ENCODE measurements around the gene RAB6B.

Gene RAB6B

DNA sequence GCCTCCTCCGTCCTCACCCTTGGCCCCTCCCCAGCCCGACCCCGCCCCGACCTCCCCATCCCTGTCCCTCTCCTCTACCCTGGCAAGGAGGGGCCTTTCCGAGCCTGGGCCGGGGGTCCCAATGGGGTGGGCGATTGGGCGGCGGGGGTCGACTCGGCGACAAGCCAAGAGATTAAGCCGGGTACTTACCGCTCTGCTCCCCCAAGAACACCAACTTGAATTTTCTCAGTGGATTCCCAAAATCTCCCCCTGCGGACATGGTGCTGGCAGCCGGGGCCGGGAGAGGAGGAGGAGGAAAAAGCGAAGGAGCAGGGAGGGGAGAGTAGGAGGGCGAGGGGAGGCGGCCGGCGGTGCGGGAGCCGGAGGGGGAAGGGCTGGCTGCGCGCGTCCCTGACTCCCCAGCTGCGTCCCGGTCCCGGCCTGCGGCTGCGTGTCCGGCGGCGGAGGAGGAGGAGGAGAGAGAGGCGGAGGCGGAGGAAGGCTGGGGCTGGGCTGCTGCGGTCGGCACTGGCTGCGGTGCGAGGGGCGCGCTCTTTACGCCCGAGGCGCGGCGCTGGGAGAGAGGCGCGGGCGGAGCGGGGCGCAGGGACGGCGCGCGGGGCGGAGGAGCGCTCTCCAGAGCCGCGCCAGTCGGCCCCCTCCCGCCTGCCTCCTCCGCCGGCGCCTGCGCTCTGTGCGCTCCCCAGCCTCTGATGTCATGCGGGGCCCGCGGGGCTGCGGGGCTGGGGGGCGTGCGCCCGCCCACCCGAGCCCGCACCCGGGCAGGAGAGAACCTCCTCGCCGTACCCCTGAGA lies at the start of gene RAB6B:
Gene RAB6B (minus strand): TSS at position 675 of the 794 bp plus-strand sequence. CDS start 416 bp downstream, at position 259.
- no peak for DNase-seq

DNA sequence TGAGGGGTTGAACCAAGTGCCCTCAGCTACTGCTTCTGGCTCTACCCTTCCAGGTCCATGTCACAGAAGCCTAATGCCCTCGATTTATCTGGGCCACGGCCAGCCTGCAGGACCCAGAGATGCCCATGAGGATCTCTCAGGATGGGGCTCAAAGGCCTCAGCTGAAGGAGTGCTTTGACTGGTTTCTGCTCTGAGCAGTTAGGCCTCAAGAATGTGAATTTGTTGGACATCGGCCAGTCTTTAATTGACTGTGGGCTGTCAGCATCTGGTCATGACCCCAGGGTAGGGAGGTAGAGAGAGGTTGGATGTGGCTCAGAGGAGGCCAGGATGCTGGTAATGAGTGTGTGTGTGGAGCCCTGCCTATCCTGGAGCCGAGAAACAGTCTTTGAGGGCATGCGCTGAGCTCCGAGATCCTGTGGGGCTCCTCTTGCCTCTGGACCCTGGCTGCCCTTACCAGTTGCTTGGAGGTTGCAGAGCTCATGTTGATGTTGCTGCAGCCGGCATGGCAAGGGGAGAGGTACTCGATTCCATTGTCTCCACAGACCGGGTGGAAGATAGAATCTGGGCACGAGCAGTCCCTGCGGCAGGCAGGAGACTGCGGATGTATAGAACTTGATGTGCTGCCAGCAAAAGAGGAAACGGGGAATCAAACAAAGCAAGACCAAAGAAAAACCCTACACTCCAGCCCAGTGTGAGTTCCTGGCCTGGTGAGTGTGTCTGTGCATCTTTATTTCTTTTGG lies 49.1 kb upstream of the RAB6B start:
- DNase-seq = no peak

DNA sequence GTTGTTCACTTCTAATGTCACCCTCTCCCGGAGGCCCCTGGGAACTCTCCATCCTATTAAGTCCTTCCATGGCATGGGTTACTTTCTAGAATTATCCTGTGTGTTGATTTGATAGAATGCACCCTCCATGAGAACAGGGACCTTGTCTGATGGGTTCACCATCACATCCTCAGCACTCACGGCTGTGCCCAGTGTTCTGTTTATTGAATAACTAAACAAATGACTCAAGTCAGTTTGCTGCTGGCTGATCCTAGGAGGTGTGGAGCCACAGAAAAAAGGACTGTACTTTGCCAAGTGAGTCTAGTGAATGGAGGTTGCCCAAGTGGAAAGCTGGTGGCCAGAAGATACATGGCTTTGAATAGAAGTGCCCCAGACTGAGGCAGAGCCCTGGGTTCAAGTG lies 48.5 kb upstream of the RAB6B start:
- DNase-seq = no peak

DNA sequence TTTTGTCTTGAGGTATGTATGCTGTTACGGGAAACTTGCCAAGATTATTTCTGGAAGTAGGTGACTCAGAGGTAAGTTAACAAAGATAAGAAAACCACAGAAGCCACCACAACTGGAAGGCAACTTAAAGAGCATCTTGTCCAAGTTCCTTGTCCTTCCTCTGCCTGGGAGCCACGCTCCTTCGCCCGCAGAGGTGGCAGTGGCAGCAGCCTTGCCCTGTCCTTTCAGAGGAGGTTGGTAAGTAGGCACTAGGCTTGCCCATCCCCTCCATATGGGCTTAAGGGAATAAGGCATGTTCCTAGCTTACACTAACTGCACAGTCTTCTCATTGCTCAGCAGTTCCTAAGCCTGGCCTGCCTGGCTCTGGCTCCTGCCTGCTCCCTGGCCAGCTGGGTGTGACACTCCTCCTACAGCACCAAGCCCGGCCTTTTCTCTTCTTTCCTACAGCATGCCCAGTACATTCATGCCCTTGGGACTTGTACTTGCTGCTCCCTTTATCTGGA lies 48.0 kb upstream of the RAB6B start:
- no peak for DNase-seq

DNA sequence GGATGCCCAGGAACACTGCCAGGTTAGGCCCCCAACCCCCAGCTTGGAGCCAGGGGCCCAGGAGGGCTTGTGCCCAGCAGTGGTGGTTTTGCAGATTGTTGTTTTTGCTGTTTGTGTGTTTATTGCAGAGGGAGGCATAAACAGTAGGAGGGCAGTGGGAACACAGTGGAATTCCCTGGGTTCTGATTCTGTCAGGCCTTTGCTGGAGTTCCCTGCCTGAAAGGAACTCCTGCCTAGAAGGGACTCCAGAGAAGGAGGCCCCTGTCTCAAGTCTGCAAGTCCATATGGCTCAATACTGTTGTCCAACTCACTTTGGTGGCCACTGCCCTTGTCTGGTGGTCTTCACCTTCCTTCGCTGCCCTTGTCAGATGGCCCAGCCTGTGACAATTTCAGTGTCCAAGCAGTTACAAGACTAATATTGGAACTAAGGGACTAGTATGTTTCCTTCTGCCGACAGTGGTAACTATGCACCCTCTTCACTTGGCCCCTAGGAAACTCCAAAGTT lies 47.4 kb upstream of the RAB6B start:
- no peak for DNase-seq

DNA sequence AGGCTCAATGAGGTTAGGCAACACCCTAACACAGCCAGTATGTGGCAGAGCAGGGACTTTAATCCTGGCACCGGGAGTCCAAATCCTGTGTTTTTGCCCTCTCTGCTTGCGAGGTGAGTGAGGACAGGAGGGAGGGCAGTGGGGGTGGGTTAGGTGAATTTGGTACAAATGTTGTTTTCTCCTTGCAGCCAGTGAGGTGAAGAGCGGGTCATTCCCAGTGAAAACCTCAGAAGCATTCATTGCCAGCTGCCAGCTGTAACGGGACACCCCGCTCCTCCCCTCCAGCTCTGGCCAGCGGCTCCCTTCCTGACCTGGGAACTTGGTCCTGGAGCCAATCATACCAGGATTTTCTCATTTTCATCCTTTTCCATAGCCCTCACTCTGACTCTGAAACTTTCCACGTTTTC lies 45.7 kb upstream of the RAB6B start:
- no peak for DNase-seq

DNA sequence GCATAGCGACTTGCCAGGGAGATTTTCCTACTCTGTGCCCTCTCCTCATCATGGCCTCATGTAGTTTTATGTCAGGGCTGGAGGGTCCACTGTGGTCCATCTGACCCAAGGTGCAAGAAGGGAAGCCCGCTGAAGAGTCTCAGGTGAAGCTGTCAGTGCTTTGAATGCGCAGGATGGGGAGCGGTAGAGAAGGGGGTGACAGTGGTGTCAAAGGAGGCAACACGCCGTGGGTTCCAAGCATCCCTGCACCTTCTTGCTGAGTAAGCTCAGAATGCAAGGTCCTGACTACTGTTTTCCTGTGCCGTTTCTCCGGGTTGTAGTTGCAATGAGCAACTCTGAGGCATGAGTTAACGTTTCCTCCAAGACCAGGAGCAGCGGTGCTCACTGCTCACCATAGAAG lies 44.9 kb upstream of the RAB6B start:
- DNase-seq = no peak

DNA sequence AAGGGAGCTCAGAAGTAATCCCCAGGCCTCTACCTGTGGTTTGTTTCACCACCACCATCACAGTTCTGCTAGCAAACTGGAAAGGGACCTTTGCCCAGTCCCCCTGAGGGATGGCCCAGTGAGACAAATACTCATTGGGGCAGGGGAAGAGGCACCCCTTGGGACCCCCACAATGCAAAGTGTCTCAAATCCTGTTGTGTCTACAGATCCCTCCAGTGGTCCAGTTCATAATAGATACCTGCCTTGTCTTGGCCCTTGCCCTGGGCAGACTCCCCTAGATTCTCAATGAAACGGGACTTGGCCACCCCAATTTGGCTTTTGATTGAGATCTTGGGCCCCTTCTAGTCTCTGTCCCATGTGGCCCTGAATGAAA lies 43.8 kb upstream of the RAB6B start:
- DNase-seq = no peak

DNA sequence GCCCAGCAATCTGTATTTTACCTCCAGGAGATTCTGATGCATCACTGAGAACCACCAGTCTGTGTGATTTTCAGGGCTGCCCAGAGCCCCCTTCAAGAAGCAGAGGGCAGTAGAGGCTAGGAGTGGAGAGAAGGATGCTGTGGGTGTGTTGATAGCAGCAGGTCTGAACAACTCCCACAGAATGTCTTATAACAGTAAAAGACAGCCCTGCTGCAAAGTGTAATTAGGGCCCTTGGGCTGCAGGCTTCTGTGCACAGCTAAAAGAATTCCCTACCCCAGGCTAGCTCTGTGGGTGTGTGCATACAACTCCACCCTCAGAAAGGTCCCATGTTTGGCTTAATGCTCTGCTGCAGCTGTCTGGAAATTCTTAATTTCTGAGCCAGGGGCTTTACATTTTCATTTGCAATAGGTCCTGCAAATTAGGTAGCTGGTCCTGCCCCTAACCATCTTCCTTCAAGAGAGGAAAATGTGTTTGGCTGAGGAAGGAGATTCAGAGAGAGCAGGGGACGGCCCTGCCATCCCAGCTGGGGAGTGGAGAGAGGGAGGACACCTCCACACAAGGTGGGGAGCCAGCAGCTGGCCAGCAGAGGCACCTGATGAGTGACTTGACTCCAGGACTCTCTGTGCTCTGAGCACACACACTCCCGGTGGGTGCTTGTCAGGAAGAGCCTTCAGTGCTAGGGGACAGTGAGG lies 43.2 kb upstream of the RAB6B start:
- DNase-seq = no peak

DNA sequence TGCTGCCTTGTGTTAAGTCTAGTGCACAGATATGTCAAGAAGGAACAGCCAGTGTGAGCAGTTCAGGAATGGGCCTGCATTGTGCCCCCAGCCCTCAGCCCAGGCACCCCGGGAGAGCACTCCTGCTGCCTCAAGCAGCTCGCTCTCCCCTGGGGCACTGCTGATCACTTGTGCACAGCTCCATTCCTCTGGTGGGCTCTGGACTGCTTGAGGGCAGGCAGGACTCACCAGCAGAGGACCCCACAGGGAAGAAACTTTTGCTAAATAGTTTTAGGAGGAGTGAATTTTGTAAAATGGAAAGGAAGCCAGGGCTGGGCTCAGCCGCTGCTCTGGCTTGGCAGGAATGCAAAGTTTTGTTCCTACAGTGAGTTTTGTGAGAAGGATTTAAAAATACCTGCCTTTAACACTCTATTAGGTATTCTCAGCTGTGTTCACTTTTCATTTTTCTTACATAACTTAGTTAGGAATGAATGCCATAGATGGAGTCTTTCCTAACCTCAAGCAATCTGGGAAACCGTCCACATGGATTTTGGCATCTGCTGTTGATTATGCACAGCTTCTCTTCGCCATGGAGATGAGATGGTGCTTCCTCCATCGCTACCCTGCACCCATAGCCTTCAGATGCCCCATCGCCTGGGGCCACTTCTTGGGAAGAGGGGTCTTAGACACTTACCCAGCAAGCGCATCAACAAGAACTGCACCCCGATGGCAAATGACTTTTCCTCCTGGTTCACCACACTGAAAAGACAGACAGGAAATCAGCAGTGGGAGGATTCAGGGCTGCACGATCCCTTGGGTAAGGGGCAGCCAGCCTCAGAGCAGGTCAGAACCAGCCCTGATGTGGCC lies 42.3 kb upstream of the RAB6B start:
- DNase-seq = no peak

DNA sequence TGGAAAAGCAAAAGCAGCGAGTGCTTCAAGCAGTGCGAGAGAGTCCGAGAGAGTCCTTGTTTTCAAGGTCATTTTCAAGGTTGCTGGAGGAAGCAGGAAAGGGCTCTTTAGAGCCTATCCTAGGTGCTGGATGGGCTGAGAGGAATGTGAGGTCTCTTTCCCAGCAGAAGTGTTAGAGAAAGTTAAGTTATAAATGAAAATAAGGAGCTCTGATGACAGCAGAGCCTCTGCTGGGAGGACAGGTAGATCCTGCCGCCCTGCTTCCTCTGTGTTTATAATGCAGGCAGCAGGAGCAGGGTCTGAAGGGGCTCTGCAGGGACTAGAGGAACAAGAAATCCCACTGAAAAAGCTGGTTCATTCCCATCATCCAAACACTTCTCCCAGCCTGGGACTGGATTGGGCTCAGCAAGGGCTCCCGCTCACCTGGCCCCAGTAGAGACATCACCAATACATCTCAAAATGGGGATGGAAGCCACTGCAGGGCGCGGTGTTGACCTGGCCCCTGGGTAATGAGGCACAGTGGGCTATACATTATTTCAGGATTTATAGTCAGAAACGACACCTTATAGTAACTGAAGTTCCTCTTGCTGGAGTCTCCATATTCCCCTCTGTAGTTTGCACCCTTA lies 41.5 kb upstream of the RAB6B start:
- DNase-seq = no peak

DNA sequence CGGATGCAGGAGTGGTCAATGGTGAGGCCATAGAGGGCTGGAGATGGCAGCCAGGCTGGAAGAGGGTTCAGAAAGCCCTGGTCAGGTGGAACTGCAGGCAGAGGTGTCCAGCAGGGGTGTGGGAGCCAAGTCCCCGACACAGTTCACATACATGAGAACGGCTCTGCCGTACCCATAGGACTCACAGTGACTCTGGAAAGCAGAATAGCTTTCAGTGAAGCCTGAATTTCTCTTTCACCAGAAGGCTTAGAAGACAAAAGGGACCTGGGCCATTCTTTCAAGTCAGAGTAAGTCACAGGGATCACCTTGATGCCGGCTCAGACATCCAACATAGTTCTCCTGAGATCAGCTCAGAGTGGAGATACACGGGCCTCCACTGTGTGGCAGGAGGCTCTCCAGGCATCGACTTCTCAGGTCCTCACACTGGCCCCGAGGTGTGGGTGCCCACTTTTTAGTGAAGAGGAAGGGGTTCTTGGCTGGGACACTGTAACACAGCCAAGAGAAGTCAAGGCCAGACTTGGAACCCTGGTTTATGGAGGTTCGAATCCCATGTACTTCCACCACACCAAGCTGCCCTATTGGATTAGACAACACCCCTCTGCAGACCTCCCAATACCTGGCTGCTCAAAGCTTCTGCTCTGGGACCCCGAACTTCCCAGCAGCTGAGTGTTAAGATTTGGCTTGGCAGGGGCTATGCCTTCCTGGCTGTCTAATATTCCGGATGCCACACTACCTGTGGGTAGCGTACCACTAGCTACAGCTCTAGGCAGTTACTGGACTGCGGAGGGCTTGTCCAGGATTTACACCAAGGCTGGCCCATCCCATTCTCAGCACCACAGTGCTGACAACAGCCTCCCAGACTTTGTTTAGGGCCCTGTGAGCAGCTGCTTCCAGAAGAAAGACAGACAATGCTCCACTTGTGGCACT lies 40.4 kb upstream of the RAB6B start:
- DNase-seq = no peak

DNA sequence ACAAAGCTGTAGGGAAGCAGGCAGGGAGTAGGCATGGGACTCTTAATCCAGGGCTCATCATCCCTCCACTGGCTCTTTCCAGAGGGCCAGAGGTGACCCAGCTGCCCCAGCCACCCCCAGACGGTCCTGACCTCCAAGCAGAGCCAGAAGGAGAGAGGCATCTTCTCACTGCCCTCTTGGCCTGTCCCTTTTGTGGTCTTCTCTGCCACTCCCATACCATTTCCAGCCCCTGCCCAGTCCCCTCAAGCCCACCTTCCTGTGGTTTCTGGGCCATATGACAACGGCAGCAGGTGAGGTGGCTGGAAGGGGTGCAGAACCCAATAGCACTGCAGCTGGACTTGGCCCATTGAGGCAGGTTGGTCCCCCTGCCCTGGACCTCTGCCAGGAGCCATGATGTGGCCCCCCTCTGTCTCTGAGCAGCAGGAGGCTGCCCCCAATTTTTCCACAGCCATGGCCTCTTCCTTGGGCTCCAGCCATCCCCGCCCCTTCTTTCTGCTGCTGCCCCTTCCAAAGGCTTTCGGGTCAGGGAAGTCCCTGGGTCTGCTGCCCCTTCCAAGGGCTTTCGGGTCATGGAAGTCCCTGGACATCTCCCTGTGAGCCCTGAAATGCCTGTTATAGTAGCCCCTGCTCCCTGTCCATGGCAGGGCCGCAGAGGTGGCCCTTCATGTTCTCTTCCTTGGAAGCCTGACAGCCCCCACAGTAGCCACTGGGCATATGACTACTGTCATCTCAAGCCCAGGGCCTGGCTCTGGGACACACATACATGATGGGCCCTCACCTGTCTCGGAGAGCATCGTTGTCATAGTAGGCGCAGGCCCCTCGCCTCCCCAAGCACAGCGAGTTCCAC lies 39.5 kb upstream of the RAB6B start:
- no peak for DNase-seq

DNA sequence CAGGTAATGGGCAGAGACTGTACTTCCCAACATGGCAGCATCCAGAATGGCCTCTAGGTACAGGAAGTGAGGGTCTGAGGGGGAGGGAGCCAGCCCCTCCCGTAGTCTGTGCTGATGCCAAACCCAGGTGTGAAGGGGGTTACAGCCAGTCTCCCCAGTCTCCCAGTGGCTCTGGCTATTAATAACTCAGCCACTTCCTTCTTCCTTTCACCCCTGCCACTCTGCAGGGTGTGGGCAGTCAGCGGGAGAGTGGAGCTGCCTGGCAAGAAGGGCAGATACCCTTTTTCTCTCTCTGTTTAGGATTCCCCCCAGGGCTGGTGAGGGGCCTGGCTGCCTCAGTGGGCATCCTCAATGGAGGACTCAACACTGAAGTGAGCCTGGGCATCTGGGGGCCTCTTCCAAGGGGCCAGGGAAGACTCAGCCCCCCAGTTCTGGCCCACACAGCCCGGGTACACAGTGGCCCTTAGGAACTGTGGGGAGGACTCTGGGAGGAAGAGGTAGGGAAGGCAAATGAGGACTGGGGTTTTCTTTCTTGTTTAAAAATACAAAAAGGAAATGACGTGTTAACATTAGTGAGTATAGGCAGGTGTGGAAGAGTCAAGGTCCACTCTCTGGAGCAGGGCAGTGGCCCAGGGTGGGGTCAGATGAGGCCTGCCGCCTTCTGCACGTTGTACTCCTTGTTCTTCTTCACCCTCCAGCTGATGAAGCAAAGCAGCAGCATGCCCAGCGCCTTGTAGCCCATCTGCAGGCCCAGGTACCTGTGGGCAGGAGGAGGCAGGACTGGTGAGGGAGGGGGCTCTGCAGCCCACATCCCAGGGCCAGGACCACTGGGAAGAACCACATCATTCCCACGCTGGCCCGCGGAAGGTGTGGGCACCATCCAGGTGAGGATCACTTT lies 38.6 kb upstream of the RAB6B start:
- DNase-seq = no peak

DNA sequence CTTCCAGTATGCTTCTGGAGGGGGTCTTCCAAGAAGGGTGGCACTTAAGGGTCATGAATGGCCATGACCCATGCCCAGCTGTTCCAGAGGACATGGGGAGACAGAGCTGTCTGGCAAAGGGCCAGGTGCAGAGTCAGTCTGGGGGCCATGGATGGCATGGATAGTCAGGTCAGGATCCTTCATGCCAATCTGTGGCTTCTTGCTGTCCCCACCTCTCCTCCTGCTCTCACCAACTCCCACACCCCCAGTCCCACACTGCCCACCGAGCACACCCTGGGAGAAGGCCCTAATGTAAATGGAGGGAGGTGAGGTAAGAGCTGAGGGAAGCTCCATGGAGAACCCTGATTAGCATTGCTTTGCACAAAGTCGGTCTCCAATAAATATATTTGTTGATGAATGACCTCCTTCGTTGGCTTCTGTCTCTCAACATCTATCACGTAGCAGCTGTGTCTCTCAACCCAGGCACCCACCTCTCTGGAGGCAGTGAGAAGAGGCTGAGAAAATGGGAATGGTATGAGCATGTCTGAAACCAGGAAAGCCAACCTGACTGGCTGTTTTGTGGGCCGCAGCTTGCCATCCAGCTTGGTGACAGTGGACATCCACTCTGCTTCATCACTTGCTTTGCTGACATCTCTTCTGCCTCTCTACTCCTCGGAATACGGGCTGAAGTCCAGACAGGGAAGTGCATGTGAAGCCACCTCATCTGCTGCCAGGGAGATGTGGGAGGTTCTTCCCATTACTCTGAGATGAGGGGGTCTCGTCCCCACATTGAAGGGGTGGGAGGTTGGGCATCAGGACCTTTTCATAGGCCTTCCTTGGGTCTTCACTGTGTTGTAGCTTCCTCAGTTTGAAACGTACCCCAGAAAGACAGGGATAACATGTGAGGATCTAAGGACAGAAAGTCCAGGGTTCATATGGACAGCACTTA lies 37.7 kb upstream of the RAB6B start:
- no peak for DNase-seq

DNA sequence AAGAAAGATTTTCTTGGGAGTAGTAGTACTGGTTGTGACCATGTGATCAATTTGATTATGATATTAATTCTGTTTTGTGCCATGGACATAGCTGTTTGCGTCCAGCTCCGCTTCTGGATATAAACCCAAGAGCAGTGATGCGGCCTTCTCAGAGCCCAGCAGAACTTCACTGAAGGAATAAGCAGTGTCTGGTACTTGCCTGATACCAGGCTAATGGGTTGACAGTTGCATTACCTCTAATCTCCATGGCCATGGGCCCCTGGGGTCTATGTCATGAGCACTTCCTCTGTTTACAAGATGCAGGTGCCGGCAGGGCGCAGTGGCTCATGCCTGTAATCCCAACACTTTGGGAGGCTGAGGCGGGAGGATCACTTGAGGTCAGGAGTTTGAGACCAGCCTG lies 36.3 kb upstream of the RAB6B start:
- no peak for DNase-seq

DNA sequence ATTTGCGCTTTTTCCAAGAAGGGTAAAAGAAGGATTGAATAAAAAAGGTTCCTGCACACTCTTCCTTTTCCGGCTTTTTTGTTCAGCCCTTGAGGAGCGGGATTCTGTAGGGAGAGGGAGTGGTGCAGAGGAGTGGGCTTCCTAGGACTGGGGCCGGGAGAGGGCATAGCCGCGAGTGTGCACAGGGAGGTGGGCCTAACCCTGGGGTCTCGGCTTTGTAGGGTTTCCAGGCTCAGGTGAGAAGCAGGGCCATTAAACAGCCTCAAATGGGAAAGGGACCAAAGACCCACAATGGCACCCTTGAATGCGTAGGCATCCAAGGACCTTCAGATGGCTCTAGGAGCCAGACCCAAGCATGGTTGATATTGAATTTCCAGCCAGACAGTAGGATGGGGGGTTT lies 35.4 kb upstream of the RAB6B start:
- DNase-seq = no peak
